DMS153 treated with DMSO at 0.1 percent for 48 hours (cell line): Measurements from ENCODE around the gene SPCS2.

Experiments used
- DNase-seq: peaks from one replicate; lab custom pipeline; 2025; ENCODE audit not compliant: unreplicated experiment; lab: John Stamatoyannopoulos, UW

Gene SPCS2

DNA sequence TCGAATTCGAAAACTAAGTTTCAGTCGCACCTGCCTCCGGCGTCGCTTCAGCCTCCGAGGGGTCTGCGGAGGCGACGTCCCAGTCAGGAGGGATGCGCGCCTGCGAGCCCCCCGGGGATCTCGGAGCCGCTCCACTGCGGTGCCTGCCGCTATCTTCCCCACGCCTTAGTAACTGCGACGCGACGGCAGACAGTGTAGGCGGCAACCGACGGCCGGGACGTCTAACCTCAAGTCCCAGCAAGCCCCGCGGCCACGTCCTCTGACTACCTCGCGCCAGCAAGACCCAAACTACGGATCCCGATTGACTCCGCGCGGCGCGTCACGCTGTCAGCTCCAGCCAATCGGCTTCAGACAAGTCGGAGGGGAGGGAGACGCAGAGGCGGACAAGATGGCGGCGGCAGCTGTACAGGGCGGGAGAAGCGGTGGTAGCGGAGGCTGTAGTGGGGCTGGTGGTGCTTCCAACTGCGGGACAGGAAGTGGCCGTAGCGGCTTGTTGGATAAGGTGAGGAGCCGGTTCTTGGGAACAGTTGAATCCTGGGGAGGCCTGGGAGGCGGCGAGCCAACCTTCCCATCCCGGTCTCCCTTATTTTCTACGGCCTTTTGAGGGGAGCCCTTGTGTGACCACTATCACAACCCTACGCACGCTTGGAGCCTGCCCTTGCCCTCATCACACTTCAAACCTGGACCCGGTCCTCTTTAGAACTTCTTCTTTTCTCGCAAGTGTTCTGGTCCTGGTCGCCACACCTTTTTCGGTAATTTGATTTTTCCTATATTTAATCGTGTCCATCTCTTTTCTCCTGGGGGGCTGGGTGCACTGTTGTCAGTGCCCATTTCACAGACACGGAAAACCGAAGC, at the start of gene SPCS2, which contains the start of gene XRRA1:
Gene SPCS2, plus strand, starts transcription at position 369 of the 855 bp plus-strand sequence. Its CDS starts 20 bp downstream, at position 389.
Gene XRRA1, minus strand, starts transcription at position 194 of the 855 bp plus-strand sequence. CDS start 8,213 bp downstream, outside the sequence.
- peak; percentile 96 for DNase-seq

DNA sequence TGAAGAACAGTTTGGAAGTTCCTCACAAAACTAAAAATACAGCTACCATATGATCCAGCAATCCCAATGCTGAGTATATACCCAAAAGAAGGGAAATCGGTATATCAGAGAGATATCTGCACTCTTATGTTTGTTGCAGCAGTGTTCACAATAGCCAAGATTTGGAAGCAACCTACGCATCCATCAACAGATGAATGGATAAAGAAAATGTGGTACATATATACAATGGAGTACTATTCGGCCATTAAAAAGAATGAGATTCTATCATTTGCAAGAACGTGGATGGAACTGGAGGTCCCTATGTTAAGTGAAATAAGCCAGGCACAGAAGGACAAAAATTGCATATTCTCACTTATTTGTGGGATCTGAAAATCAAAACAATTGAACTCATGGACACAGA, 46.7 kb upstream of the SPCS2 start:
- no peak for DNase-seq

GRCh38 chr11:74905326-74905725, 43.7 kb upstream of the SPCS2 start:
- no peak for DNase-seq

DNA sequence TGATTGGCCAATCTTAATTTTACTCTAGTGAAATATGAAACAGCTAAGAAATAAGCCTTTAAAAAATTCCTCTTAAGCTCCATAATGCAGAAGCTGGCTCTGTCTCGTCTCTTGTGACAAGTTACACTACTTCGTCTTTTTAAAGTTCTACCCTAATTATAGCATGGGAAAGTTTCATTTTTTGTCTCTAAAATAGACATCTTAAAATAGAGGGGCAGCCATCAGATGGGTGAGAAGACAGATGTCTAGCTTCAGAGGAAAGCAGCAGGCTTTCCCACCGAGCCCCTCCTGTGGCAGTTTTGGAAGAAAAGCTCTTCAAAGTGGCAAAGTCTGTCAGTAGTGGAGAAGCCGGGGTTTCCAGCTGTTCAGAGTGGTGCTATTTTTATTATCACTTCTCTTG, 39.7 kb upstream of the SPCS2 start:
- no peak for DNase-seq

GRCh38 chr11:74909812-74910211, 39.3 kb upstream of the SPCS2 start:
- no peak for DNase-seq

GRCh38 chr11:74923125-74923524, 25.9 kb upstream of the SPCS2 start:
- no peak for DNase-seq

- DNase-seq, result no peak
Measured at GRCh38 chr11:74925281-74925680, 23.8 kb upstream of the SPCS2 start.

DNA sequence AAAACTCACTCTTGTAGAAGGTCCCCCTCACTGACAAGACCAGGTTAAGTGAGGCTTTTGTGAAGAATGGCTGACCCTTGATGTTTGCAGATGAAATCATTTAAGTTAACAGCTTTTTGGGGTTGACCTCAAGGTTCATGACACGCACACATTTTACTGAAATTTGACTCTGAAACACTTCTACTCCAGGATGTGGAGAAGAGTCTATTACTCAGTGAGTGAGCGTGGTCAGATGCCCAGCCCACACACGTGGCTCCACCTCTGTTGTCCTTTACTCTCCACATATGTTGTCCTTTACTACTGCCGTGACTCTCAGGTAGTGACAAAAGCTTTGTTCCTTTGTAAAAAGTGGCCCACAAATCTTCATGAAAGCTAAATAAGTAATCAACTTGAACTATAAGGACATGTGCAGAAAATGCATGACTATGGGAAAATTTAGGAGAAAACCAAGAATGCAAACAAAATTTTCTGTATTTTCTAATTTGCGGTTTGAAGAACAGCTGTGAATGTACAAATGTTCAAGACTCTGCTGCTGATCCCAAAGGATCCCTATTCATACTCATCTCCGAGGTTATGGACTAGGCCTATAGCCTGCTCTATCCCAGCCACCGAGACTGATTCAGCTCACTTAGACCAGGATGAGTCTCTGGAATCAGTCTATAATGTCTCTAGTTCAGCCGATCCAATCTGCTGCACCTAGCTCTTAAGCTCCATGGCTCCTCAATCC, 22.6 kb upstream of the SPCS2 start:
- no peak for DNase-seq

- DNase-seq, result no peak
Measured at GRCh38 chr11:74927496-74927895, 21.6 kb upstream of the SPCS2 start.

GRCh38 chr11:74929431-74930363, 19.4 kb upstream of the SPCS2 start:
- peak; percentile 72 for DNase-seq

DNA sequence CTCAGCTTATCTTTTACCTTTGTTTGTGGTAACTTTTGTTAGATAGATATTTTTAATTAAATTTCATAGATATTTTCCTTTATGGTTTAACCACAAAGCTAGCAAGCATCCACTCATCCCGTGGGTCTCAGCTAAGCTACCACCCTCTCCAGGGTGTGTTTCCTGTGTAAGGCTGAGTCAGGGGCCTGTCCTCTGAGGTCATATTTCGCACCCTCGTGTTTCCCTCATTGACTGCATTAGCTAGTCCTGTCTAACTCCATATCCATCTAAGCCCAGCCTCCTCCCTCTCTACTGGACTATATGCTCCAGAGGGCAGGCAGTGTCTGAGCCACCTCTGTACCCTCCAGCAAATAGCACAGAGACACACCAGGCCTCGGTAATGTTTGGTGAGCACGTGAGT, 16.9 kb upstream of the SPCS2 start:
- no peak for DNase-seq

DNA sequence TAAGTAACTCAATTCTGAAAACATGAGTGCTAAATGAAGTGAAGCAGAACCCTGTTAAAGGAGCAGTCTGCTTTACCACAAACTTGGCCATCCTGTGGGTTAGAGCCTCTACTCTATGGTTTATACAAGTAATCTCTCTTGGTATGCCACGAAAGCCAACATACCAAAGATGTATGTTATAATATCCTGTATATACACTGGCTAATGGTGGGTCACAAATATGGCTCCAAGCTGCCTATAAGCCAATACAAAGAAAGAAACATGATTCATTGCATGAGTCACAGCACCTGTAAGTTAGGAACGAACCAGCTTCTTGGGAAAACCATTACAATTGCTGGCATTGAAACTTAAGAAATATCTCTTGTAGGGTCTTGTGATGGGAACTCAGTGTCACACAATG, 16.3 kb upstream of the SPCS2 start:
- DNase-seq, result no peak

- no peak for DNase-seq
Measured at GRCh38 chr11:74933765-74934164, 15.3 kb upstream of the SPCS2 start.

GRCh38 chr11:74935285-74935684, 13.8 kb upstream of the SPCS2 start:
- no peak for DNase-seq

DNA sequence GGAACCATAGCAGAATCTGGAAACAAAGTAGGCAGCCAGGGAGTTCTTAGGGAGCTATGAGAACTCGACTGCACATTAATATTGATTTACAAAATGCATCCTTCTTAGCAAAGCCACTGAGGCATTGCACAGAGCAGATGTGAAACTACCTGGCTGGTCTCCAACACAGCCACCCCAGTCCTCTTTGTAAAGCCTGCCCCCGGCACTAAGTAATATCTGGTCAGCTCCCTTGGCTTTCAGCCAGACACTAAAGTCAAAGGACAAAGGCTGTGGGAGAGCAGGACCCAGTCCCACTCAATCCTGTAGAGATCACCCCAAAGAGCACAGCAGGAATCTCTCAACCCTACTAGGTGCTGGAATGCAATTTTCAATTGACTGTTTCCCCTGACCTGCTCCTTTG, 13.0 kb upstream of the SPCS2 start:
- no peak for DNase-seq

GRCh38 chr11:74936976-74937375, 12.1 kb upstream of the SPCS2 start:
- DNase-seq, result no peak

- DNase-seq, result no peak
Measured at GRCh38 chr11:74937696-74938475, 11.2 kb upstream of the SPCS2 start.

- no peak for DNase-seq
Measured at GRCh38 chr11:74941492-74941891, 7.6 kb upstream of the SPCS2 start.

- DNase-seq, result no peak
Measured at GRCh38 chr11:74942073-74942759, 6.8 kb upstream of the SPCS2 start.

DNA sequence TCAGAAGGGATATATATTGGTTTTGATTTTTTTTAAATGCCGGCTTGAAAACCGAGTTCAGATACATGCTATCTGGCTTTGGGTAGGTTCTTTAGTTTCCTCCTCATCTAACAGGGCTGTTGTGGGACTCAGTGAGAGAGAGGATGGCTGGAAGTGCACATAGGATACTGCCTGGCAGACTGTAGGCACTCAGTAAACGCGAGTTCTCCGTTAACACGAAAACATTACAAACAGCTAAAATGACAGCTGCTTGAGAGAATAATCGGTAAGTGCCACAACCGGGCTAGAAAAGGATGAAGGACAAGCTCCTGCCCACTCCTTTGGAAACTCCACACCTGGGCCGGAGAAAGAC, 544 bp upstream of the SPCS2 start:
- no peak for DNase-seq
